Caki2 (cell line): ENCODE results near the gene HASPIN. TPM values are rescaled to one million over a fixed set of nuclear protein-coding genes. Genes with fewer than 3 reads are reported as not detected.

Experiments used
- DNase-seq: peaks from one replicate; pipeline ENCODE4 v3.0.0-alpha.2; 2015; ENCODE audit warnings: low read depth
- in situ Hi-C: cut with HindIII; loops from 2 replicates; pipeline ENCODE4 v1.10.0; 2016; ENCODE audit warnings: low sequenced_read_pairs, low pct_unique_long_range_greater_than_20kb, mixed read lengths
- total RNA-seq: library from RNA; depleted of rRNA; stranded (reverse); fragments of >200 nt; shearing (Covaris generic); gene quantifications from 2 replicates; pipeline ENCODE4 v1.2.3, GENCODE V29; 2014; ENCODE audit warnings: low replicate concordance; rRNA removed

Gene HASPIN
- 9.4 and 9.9 TPM in 2 replicates for total RNA-seq

DNA sequence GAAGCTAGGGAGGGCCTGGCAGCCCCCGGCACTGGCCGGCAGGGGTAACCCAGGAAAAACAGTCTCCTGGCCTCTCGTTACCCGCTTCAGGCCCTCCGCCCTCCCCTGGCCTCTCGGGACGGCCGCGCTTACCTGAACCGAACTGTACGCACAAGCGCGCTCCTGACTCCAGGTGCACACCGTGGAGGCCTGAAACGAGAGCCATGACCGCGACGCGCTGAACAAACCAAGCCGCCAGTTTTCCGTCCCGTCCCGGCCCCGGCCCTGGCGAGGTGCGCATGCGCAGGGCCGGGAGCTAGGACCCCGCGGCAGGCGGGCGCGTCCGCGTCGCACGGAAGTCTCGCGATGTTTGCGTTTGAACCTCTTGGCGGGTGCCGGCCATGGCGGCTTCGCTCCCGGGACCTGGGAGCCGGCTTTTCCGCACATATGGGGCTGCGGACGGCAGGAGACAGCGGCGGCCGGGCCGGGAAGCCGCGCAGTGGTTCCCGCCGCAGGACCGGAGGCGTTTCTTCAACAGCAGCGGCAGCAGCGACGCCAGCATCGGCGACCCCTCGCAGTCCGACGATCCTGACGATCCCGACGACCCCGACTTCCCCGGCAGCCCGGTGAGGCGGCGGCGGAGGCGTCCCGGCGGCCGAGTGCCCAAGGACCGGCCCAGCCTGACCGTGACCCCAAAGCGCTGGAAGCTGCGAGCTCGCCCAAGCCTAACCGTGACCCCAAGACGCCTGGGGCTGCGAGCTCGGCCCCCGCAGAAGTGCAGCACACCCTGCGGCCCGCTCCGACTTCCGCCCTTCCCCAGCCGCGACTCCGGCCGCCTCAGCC lies at the start of gene HASPIN:
Gene HASPIN, plus strand, starts transcription at position 348 of the 822 bp plus-strand sequence. Its CDS starts 33 bp downstream, at position 381.
- peak; percentile 76 for DNase-seq
- in situ Hi-C loops = no loop called here

GRCh38 chr17:3675886-3676285 lies 47.8 kb upstream of the HASPIN start:
- DNase-seq = no peak
- in situ Hi-C loops = no loop called here

DNA sequence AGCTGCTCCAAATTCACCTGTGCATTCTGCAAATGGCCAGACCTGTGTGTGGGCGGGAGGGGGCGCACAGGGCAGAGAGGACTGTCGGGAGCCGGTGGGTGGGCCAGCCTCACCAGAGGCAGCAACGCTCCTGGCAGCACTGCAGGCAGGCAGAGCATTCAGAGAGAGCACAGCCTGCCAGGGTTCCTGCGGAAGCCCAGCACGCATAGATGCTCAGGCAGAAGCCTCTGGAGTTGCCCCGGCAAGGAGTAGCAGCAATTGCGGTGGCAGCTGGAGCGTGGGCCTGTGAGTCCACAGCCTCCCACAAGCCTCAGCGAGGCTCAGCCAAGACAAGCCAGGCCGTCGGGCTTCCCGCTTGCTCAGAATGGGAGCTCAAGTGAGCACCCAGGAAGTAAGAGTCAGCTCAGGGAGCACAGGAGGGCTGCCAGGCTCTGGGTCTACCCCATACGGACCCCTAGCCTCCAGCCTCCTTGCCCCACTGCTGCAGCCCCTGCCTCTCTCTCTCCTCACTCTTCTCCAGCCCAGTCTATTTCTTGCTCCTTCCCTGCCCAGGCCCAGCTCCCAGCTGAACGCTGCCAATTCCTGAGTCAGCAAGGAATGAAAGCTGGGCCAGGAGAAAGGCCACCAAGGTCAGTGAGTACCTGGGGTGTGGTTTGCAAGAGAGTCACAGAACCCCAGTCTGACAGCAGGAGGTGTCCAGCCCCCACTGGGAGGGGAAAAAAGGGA lies 45.4 kb upstream of the HASPIN start:
- no peak for DNase-seq
- in situ Hi-C loops = no loop called here

DNA sequence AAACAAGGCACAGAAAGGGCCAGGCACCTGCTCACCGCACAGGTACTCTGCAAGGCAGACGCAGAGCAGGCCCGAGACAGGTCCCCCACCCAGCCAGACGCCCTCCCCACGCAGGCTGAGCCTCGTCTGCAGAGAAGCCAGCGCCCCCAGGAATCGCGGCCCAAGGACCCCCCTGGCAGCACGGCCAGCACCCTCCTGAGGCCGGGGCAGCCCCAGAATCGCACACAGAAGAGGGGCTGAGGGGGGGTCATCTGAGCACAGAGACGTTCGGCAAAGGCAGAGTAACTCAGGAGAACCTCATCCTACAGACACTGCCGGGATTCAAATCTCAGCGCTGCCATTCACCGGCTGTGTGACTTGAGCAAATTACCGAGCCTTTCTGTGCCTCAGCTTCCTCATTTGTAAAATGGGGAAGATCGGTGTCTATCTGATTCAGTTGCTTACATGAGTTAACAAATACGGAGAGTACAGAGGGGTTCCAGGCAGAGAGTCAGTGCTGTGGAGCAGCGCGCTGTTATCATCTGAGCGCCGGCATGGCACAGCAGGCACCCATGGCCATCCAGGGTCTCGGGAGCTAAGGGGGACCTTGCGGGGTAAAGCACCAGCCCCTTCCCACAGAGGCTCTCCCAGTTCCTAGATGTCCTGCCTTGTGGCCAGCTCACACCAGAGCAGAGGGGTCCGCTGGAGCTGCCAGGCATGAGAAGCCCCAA lies 44.7 kb upstream of the HASPIN start:
- in situ Hi-C loops = no loop called here
- no peak for DNase-seq

DNA sequence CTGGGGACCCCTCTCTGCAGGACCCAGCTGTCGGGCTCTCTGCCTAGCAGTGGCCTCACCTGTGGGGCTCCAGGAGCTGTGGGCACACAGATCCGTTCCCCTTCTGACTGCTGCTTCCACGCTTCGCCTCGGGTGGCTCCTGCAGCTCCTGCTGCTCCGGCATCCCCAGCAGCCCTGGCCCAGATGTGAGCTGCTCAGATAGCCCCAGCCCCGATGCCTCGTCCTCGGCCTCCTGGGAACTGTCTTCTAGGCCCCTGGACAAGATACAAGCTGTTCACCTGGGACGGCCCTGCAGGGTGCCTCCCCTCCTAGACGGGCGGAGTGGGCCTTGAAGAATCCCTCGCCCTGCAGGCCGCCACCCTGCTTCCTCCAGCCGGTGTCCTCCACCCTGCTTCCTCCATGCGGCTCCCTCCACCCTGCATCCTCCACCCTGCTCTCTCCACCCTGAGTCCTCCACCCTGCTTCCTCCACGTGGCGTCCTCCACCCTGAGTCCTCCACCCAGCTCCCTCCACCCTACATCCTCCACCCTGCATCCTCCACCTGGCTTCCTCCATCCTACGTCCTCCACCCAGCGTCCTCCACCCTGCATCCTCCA lies 44.1 kb upstream of the HASPIN start:
- DNase-seq = no peak
- in situ Hi-C loops = no loop called here

DNA sequence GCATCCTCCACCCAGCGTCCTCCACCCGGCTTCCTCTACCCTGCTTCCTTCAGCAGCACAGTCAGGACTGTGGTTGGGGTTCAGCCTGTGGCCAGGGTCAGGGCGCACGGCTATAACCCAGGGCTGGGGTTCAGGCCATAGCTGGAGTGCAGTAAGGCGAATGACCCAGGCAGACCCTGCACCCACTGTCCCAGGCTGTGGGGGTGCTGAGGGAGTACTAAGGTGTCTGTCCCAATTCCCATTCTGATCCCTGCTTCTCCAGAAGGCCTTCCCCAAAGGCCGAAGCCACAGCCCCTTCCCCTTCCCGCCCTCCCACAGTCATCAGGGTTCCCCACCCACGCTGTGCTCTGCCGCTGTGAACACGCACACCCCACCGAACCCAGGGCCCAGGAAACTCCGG lies 42.6 kb upstream of the HASPIN start:
- no peak for DNase-seq
- in situ Hi-C loops = no loop called here

DNA sequence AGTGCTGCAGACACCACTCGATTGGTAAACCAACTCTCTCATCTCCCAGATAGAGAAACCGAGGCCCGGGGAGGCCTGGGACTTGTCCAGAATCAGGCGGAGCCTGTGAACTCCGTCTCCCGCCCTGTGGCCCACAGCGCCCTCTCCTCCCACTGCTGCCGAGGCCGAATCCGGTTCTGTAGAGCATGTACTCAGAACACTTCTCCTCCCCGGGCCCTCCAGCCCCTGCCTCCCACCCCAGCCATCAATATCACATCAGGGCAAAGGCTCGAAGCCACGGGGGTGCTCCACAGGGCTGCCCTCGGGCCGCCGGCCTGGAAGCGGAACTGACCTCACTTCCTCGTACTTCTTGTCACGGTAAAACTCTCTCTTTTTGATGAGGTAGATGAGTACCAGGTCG lies 42.1 kb upstream of the HASPIN start:
- in situ Hi-C loops = no loop called here
- no peak for DNase-seq

GRCh38 chr17:3682033-3682432 lies 41.7 kb upstream of the HASPIN start:
- no peak for DNase-seq
- in situ Hi-C loops = no loop called here

- peak; percentile 25 for DNase-seq
- in situ Hi-C loops = no loop called here
These were observed 40.6 kb upstream of the HASPIN start for GRCh38 chr17:3683054-3683511.

GRCh38 chr17:3685174-3685573 lies 38.5 kb upstream of the HASPIN start:
- in situ Hi-C loops = no loop called here
- DNase-seq = no peak

DNA sequence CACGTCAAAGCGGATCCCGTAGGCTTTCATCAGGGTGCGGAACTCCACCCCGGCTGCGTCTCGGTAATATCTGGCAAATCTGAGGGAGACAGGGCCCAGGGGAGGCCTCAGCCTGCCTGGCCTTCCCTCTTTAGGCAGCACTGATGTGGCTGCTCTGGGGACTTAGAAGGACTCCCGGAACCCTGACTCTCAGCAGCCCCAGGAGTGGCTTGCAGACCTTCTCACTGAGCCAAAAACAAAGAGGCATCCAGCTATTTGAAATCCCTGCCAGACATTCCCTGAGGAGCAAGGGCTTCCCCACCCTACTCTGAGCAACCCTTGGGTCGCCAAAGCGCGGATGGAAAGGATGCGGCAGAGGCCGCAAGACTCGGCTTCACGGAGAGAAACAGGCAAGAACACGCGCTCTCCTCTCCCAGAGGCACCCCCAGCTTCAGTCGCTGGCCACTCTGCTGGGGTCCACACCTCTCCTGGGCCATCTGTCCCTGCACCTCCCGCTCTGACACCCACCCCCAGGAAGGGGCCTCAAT lies 35.6 kb upstream of the HASPIN start:
- no peak for DNase-seq
- in situ Hi-C loops = no loop called here

DNA sequence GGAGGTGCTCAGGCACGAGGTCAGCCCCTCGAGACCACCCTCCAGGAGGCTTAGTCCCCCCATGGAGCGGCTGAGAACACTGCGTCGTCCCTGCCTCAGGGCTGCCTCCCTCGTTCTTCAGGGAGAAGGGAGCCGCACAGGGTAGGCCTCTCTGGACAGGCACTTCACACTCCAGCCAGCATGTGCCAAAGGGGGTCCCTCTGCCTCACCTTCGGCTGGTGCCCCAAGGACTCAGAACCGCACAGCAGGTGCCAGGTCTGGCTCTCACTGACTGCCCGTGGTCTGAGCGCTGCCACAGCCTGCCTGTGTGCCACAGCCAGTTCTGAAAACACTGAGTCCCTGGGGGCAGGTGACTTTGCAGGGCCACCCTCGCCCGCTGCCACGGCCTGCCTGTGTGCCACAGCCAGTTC lies 34.8 kb upstream of the HASPIN start:
- in situ Hi-C loops = no loop called here
- no peak for DNase-seq

- in situ Hi-C loops = no loop called here
- DNase-seq = no peak
These were observed 34.2 kb upstream of the HASPIN start for GRCh38 chr17:3689262-3690093.

- in situ Hi-C loops = no loop called here
- DNase-seq = no peak
These were observed 33.5 kb upstream of the HASPIN start for GRCh38 chr17:3690094-3690715.

GRCh38 chr17:3691617-3692067 lies 32.1 kb upstream of the HASPIN start:
- in situ Hi-C loops = no loop called here
- no peak for DNase-seq

GRCh38 chr17:3692346-3692745 lies 31.4 kb upstream of the HASPIN start:
- in situ Hi-C loops = no loop called here

DNA sequence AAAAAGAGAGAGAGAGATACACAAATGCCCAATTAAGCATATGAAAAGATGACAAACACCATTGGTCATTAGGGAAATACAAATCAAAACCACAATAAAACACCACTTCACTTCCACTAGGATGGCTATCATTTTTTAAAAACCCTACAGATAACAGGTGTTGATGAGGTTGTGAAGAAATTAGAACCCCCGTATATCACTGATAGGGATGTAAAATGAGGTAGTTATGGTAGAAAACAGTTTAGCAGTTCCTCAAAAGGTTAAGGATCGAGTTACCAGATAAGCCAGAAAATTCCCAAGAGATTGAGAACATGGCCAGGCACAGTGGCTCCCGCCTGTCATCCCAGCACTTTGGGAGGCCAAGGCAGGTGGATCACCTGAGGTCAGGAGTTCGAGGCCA lies 30.6 kb upstream of the HASPIN start:
- in situ Hi-C loops = no loop called here

More at GRCh38 chr17:3692346-3692745, 31.4 kb upstream of the HASPIN start:
- DNase-seq = no peak

More for the DNA sequence above, 30.6 kb upstream of the HASPIN start:
- no peak for DNase-seq
